GM13976 (cell line): ENCODE measurements around the gene C19orf12.

Experiments
- DNase-seq: peaks from one replicate; pipeline ENCODE4 v3.0.0; 2012; ENCODE audit warnings: low spot score
- in situ Hi-C: fragments of 300-500 bp; cut with MboI; formaldehyde crosslinking; loops from one replicate; pipeline ENCODE4 v1.12.0; 2022; ENCODE audit warnings: low sequenced_read_pairs, mixed read lengths, inconsistent platforms; ENCODE audit not compliant: unreplicated experiment
- TF ChIP-seq, protein P1 (sequence below): IDR thresholded peaks from 2 replicates; pipeline ENCODE4 v1.5.1; 2012; ENCODE audit warnings: borderline replicate concordance, mild to moderate bottlenecking; ENCODE audit not compliant: insufficient read depth; ENCODE audit errors: extremely low read depth, missing control alignments, control extremely low read depth

Gene C19orf12

GRCh38 chr19:29708554-29709439 lies 6.3 kb downstream of the C19orf12 start:
- DNase-seq: no peak
- TF ChIP-seq, protein P1, sequence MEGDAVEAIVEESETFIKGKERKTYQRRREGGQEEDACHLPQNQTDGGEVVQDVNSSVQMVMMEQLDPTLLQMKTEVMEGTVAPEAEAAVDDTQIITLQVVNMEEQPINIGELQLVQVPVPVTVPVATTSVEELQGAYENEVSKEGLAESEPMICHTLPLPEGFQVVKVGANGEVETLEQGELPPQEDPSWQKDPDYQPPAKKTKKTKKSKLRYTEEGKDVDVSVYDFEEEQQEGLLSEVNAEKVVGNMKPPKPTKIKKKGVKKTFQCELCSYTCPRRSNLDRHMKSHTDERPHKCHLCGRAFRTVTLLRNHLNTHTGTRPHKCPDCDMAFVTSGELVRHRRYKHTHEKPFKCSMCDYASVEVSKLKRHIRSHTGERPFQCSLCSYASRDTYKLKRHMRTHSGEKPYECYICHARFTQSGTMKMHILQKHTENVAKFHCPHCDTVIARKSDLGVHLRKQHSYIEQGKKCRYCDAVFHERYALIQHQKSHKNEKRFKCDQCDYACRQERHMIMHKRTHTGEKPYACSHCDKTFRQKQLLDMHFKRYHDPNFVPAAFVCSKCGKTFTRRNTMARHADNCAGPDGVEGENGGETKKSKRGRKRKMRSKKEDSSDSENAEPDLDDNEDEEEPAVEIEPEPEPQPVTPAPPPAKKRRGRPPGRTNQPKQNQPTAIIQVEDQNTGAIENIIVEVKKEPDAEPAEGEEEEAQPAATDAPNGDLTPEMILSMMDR: no peak
- in situ Hi-C loops: no loop called here

DNA sequence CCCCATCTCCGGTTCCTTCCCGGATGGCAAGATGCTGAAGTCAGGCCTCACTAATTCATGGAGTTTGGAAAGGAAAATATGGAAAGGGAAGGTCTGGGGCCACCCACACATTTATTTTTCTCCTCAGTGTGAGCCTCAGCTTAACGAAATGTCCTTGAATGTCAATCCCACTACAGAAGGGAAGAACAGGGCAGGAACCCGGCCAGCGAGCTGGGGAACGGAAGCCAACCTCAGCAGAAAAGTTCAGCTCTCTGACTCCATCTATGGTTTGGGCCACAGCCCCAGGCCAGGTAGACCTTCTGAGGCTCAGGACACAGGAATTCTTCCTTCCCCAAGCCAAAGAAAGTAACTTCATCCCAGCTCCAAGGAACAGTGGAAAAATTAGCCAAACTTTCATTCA lies 8.4 kb downstream of the C19orf12 start:
- TF ChIP-seq, protein P1: no peak
- DNase-seq: no peak
- in situ Hi-C loops: no loop called here

DNA sequence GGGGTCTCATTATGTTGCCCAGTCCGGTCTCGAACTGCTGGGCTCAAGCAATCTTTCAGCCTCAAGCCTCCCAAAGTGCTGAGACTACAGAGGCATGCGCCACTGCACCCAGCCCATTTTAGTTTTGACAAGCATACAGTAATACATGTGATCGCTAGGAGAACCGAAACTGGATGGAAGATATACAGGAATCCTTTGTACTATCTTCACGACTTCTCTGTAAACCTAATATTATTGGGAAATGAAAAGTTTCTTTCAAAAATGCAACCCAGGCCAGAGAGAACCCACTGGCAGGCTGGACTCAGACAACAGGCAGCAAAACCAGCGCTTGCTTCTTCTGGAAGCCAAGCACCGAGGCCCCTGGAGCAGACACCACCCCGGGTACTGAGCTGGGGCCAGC lies 9.4 kb downstream of the C19orf12 start:
- in situ Hi-C loops: no loop called here
- TF ChIP-seq, protein P1: no peak
- no peak for DNase-seq

DNA sequence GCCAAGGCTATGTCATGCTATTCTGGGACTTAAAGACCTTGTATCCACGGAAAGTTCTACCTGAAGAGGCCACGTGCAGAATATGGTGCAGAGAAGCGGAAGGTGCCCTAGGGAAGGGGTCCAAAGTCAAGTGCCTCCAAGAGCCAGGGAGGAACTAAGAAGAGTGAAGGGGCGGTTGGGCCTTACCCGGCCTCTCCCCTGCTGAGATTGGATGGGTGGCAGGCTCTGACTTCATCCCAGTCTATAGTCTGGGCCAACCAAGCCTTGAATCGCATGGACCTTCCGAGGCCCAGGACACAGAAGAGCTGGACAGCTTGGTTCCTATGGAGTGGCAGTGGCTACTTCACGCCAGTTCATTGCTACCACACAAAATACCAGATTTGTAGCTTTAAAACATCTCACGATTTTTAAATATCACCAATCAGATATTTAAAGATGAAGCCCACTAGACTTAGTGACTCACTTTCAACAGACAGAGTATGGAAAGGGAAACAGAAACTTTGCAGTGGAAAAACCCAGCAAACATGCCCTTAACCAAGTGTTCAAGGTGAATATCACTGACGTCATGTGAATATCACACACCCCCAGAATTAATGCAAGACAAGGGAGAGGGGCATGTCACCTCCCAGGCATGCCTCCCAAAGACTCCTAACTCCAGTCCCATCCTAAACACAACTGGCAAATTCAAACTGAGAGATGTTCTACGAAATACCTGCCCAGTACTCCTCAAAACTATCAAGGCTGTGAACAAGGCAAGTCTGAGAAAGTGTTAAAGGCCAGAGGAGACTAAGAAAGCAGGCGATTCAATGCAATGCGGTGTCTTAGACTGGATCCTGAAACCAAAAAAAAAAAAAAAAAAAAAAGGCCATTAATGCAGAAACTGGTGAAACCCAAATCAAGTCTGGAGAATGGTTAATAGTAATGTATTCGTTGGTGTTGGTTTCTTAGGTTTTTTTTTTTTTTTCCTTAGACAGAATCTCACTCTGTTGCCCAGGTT lies 10.2 kb downstream of the C19orf12 start:
- peak; percentile 66 for DNase-seq
- TF ChIP-seq, protein P1: no peak
- in situ Hi-C loops: no loop called here

DNA sequence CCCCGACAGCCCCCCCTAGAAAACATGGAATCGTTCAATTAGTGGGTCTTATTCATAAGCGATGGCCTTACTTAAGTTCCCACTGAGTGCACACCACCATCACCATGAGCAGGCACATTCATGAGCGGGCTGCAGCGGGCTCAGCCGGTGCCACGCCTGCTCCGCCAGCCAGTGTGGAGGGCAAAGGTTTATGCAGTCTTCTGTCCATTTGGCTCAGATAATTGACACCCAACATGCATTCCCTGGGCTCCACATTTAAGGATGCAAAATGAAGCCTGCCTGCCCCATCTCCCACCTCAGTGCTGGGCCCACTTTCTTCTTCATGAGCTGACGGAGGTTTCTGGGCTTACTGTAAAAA lies 12.1 kb downstream of the C19orf12 start:
- TF ChIP-seq, protein P1: no peak
- DNase-seq: no peak
- in situ Hi-C loops: no loop called here

DNA sequence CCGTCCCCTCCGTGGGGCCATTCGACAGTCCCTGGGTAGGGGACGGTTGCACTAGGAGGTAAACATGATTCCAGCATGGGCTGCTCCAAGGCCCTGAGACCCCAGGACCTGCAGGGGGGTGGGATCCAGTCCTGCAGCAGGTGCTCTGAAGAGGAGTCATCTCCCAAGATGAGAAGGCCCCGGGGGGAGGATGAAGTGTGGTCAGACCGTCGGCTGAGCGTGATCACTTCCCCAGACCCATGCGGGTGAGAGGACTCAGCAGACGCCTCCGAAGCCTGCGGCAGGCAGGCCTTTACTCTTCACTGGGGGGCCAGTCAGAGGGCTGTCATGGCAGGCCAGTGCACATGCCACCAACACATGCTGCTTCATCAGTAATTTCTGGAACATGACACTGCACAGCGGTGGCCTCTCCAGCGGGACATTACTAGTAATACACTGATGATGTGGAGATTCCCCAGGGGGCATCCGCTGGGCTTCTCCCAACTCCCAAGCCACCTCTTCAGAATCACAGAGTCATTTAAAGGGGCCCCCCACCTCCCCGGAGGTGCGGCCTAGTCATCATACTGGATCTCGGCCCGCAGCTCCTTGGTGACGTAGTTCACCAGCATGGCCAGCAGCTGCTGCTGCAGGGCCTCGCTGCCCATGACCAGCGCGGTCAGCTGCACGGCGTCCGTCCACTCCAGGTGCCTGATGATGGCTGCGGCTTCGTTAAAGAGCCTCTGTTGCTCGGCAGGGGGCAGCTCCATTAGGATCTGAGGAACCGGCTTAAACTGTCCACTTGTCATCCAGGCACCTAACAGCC lies 12.7 kb downstream of the C19orf12 start:
- in situ Hi-C loops: no loop called here

More for the DNA sequence above, 12.7 kb downstream of the C19orf12 start:
- TF ChIP-seq, protein P1: no peak
- DNase-seq: no peak
